Tibial nerve (tissue), 3 donors: ENCODE measurements around the gene HMOX1.

Source experiments
- CTCF ChIP-seq, 5 experiments: fragments of 200-600 bp in 3 of 5; fragments of 450-650 bp in 2 of 5; sonication (generic) in 3 of 5; IDR thresholded peaks; one replicate each; pipeline ENCODE4 v1.5.1; 2016 to 2019; ENCODE audit warnings: antibody characterized with exemption in 5 of 5, mild to moderate bottlenecking in 3 of 5, moderate library complexity in 2 of 5
- POLR2A ChIP-seq, 2 donors: fragments of 450-650 bp; IDR thresholded peaks; one replicate each; pipeline ENCODE4 v1.6.1; 2017; ENCODE audit warnings: antibody characterized with exemption in 2 of 2, mild to moderate bottlenecking in 2 of 2, moderate library complexity in 2 of 2

DNA sequence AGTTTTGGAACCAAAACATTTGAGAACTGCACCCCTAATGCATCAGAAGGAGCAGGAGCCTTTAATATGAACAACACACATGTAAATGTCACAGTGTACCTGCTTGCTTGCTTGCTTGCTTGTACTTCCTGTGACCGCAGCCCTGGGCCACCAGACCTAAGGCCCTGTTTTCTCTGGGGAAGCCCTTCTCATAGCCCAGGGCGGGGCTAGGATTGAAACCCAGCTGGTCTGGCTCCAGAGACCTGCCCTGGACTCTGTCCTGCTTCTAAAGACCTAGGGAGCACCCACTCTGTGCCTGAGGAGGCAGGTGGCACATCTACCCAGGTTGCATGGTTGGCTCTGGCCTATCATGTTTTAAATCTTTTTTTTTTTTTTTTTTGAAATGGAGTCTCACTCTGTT lies 11.5 kb downstream of the HMOX1 start:
- TF ChIP-seq CTCF (IDR thresholded peaks at IDR 0.05) (no peak), POLR2A (IDR thresholded peaks at IDR 0.05) (no peak)
